GM19025 (cell line): Measurements from ENCODE around the gene YY1.
A peak's percentile ranks its signal among the peaks of the same experiment; 100 is the strongest.
"Not testable (repeated sequence)": the region's sequence is repeated elsewhere in the genome, so short reads cannot be mapped to it uniquely, and the experiment has no call there.

Experiments
- ATAC-seq: cut with Tn5 transposase; IDR thresholded peaks from one replicate; pipeline ENCODE4 v1.9.1; 2021; ENCODE audit warnings: mild to moderate bottlenecking, low read depth, moderate library complexity; ENCODE audit not compliant: unreplicated experiment

YY1 gene

DNA sequence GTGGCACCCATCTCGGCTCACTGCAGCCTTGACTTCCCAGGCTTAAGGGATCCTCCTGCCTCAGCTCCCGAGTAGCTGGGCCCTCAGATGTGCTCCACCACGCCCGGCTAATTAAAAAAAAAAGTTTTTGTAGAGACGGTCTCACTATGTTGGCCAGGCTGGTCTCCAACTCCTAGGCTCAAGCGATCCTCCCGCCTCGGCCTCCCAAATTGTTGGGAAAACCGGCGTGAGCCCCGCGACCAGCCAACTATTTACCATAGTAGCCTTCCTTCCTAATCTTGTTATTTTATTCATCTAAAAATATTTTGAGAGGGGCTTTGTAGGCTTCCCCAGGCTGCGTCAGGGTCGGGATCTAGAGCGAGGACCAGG lies 25.4 kb upstream of the YY1 start:
- ATAC-seq, result no peak

DNA sequence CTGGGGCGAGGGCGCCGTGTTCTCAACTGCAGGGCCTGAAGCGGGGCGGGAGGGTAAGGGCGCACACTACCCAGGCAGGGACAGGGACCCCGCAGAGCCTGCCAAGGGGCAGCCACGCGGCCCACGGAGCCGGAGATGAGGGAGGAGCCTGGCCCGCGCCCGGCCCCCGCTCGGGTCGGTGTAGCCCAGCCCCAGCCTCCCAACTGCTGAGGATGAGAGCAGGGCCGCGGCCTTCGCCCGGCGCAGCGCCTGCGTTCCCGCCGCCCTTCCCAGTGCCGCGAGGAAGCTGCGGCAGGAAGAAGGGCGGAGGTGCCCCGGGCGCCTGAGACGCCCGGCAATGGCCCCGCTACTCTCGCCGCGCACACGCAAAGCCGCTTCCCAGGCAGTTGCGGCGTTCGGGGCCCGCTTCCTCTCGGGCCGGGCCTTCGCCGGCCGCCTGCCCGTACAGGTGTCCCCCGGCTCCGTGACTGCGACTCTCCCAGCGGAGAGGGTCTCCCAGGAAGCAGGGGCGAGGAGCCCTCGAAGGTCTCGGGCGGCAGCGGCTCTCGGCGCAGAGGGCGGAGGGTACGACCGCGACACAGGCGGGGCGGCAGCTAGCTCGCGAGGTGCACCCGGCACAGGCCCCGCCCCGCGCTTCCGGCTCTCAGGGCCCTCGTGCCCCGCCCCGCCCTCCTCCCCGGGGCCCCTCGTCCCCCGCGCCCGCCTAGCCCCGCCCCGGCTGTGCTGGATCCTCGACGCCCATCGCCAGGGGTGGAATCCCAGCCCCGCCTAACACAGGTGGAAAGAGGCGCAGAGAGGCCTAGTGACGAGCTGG lies 24.8 kb upstream of the YY1 start:
- ATAC-seq, result peak; percentile 90

DNA sequence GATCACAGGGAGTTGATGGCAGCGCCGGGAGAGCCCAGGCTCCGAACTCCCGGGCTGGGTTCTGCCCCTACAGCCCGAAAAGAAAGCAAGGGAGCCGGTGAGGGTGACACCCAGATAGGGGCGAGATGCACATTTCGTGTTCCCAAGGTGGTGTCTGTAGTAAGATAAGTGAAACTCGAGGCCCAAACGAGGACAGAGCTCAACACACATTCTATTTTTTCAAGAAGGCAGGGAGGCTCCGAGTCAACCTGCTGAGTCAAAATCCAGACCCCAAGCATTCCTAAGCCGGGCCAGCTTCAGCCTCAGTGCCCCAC lies 24.2 kb upstream of the YY1 start:
- no peak for ATAC-seq

DNA sequence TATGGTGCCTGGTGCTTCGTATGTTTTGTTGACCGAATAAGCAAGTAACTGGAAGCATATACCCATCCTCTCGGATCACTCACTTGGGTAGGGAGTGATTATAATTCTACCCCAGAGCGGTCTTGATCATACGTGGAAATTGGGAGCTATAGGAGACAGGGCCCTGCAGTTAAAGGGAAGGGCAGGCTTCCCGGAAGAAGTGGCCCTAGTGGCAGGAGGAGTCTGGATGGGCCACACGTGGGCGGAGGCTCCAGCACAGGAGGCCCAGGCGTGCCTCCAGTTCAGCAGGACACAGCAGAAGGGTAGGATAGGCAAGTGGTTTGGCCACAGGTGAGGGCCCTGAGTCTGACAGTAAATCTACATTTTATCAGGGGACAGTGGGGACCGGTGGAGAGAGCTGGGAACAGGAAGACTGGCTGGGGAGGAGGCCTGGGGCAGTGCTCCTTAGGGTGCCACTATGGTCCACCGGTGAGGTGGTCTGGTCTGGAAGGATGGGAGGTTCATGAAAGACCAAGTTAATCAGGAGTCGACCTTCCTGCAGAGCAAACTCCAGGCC lies 23.5 kb upstream of the YY1 start:
- ATAC-seq, result no peak

DNA sequence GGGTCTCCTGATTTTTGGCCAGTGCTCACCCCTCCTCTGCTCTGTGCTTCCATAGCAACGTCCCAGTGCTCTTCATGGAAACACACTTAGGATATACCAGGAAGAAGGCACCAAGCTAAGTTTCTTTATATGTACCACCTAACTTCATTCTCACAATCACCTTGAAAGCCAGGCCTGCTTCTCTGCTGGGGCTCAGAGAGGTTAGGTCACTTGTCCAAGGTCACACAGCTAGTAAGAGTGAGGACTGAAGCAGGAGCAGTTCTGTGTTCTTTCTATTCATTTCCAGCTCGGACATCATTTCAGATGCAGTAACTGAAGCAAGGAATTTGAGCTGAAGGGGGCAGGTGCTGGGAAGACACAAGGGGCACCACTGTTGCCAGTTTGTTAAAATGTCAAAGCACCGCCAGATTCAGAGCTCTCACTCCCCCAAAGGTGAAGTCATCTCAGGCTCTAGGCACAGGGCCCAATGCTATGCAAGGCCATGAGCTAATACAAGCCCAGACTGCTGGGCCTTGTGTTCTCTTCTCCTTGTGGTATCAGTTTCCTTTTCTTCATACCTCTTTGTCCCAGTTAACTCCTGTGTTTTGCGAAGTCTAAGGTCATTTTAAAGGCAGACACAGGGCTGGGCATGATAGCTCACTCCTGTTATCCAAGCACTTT lies 19.7 kb upstream of the YY1 start:
- no peak for ATAC-seq

DNA sequence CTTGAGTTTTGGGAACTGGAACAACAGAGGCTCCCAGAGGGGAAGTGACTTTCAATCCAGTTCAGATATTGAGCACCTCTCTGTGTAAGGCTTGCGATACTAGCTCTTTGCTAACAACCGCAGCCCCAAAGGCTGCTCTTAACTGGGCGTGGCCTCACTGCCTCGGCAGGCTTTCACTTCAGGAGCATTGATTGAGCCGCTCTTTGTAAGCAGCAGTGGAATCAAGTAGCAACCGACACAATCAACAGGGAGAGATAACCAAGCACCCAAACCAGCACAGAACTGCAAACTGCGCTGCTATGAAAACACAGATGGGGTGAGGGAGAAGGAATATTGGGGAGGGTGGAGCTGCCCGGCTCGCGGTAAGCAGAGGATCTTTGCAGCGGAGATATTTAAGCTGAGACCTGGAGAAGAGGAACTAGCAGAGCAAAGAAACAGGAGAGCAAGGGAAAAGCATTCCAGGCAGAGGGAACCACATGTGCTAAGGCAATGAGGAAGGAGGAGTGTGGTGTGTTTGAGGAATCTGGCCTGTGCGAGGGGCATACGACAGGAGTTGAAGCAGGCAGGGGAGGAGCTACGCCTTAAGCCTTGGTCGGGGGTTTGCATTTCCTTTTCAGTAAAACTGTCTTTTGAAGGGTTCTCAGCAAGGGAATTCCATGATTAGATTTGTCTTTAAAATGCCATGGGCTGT lies 17.3 kb upstream of the YY1 start:
- ATAC-seq, result peak; percentile 91

DNA sequence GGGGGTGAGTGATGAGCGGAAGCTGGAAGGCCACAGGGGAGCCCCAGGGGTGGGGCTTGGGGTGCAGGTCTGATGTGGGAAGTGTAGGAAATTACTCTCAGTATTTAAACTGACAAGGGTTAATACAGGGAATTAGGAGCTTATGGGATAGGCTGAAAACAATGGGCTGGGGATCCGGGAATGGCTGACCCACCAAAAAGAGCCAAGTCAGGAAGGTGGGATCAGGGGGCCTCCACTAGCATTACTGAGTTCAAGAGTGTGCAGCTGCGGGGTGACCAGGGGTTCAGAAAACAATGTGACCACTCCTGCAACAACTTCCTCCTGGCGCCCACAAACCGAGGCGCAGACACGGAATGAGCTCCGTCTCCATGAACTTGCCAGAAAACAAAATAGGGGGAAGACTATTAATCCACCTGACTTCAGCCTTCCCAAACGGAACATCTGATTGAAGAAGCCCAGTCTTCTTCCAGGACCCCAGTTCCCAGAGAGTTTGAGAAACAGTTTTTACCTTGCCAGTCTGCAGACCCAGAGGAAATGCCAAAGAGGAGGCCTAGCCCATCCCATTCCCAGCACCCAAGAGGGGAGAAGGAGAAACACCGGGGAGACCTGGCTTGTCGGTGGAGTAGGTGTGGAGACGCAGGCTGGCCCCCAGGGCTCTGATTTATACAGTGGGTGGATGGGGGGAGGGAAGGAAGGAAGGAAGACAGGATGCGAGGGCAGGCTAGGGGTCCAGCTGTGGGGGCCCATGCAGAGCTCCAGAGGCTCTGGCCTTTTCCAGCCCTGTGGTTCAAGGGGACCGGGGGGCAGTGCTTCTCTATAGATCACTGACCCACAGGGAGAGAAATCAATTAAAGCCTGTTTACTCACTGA lies 16.5 kb upstream of the YY1 start:
- no peak for ATAC-seq

DNA sequence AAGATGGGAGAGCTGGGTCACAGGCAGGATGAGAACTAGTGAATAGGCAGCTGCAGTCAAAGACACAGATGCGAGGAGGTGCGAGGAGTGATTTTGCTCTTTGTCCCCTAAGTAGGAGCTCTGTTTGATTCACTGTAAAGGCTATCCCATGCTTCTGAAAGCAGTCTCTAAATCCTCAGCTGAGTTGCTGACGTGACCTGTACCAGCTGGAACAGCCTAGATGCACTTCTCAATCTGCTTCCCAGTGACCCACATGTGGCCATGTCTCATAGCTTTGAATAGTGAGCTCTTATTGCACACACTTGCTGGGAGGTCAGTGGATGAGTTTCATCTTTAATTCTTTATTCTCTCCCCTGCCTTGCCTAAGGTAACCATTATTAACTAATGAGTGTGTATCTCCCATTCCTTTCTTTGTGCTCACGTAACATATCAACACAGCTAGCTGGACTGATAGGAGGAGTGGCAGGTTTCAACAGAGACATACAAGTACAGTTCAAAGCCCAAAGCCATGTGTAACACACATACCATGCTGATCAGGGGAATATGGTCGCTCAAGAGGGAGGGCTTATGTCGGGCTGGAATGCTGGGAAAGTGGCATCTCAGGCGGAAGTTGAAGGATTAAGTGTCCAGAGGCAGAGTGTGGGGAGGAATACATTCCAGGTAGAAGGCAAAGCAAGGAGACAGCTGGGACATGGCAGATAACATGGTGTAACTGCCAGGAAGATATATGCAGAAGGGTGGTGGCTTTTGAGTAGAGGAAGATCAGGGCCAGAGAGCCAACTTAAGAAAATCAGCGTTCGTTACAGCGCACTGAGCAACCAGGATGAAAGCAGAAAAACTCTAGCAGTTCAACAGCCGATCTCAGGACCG lies 15.4 kb upstream of the YY1 start:
- ATAC-seq, result no peak

DNA sequence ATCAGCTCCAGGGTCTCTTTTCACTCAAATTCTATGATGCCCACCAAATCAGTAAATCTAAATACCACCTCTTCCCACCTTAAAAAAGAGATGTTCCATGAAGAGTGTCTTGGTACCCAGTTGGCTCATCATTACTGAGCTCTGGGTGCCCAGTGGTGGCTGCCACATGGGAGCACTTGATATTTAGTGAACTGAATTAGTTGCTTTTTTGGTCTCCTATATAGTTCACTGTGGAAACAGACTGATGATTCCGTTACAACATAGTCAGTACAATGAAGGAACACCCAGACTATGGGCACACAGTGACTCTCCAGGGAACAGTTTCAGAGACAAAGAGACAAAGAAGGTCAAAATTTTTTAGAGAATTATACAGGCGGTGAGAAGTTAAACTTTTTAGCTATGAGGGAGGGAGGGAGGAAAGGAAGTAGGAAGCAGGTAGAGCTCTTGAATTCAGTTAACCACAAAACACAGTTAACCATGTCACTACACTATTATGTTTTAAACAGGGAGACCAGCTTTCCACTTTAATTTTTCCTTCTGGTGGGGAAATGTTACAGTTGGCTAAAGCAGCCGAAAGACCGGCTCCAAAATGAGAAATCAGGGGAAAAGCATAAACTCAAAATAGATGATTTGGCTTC lies 14.6 kb upstream of the YY1 start:
- no peak for ATAC-seq

DNA sequence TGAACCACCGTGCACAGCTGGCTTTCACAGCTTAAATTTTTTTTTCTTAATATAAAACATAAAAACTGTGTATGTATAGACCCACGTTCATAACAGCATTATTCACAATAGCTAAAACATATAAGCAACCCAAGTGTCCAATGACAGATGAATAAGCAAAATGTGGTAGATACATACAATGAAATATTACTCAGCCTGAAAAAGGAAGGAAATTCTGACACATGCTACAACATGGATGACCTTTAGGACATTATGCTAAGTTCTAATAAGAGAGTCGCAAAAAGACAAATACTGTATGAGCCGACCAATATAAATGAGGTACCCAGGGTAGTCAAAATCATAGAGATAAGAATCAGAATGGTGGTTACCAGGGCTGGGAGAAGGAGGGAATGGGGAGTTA lies 13.8 kb upstream of the YY1 start:
- ATAC-seq, result no peak

DNA sequence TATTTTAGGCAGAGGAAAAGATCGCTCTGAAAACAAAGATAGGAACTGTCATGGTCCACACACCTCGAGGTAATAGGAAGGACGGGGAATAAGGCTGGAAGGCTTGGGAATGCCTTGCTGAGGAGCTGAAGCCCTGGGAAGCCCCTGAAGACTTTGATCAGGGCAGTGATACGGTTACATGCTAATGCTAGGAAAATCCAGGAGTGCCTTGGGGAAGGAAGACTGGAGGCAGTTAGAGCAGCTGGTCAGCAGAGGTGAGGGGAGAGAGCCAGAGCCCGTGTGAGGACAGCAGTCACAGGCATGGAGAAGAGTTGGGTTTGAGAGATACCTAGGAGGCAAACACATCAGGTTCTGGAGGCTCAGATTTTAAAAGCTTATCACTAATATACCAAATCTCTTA lies 8.6 kb upstream of the YY1 start:
- no peak for ATAC-seq

DNA sequence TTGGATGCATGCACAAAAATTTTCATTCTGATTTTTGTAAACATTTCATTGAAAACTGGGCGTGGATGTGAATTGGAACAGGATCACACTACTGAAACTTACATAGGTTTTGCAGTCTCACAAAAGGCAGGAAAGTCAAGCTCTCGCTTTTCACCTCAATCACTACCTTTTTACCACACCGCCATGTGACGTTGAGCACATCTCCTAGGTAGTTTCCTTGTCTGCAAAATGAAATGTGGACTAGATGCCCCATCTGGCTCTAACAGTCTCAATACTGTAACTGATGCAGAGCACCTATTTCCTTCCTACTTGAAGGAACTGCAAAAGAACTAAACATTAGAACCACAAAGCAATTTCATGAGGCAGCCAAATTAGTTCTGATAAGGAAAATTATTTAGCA lies 4.4 kb upstream of the YY1 start:
- ATAC-seq, result no peak

DNA sequence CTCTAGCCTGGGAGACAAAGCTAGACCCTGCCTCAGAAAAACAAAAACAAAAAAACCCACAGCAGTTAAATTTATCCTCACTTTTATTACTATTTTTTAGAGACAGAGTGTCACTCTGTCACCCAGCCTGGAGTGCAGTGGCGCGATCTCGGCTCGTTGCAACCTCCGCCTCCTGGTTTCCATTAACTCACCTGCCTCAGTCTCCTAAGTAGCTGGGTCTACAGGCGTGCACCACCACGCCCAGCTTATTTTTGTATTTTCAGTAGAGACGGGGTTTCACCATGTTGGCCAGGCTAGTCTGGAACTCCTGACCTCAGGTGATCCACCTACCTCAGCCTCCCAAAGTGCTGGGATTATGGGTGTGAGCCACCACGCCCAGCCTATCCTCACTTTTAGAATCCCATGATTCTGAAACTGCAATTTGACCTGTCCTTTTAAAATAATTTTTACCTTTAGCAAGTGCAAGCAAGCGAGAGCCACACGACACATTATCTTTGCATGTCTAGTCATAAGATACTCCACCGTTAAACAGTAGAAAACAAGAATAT lies 2.6 kb upstream of the YY1 start:
- not testable (repeated sequence) for ATAC-seq

DNA sequence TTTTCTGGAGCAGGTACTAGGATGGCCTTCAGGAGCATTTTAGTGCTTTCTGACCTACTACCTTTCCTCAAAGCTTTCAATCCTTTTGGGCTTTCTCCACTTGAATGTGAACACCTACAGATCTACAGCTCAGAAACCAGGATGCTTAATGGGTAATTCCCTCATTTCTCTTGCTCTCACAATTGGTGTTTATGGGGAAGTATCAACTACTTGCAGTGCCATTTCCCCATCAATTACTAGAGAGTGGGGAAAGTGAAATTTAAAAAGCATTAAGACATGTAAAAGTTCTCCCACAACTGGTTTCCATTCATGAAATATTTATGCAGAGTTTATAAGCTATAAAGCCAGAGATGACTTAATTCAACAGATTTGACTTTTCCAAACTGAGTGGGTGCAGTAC lies 2.1 kb upstream of the YY1 start:
- ATAC-seq, result no peak

DNA sequence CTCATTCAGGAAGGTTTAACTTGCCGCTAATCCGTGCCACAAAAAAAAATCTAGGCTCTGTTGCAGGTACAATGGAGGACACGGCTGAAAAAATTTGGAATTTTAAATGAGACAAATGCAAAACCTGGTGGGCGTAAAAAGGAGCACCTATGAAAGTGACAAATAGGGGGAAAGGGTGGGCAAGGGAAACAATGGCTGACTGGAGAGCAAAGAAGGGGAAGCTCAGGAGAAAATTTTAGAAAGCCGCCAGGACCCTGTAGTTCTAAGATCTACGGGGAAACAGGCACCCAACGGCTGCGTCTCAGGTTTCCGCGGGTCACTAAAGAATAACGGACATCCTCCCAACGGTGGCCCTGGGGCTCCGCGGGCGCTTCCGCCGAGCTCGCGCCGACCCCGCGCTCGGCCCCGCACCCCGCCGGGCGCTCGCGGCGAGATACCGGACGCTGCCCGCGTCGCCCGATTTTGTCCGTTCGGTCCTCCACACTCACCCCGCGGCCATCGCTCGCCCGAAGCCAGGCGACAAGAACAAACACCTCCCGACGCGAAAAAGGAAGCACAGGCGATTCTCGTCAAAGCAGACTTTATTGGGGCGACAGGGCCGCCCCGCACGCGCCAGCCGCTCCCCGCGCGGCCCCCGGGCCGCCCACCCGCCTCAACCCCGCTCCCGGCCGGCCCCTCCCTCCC lies 1.1 kb upstream of the YY1 start:
- peak; percentile 14 for ATAC-seq

DNA sequence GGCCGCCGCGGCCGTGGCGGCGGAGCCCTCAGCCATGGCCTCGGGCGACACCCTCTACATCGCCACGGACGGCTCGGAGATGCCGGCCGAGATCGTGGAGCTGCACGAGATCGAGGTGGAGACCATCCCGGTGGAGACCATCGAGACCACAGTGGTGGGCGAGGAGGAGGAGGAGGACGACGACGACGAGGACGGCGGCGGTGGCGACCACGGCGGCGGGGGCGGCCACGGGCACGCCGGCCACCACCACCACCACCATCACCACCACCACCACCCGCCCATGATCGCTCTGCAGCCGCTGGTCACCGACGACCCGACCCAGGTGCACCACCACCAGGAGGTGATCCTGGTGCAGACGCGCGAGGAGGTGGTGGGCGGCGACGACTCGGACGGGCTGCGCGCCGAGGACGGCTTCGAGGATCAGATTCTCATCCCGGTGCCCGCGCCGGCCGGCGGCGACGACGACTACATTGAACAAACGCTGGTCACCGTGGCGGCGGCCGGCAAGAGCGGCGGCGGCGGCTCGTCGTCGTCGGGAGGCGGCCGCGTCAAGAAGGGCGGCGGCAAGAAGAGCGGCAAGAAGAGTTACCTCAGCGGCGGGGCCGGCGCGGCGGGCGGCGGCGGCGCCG lies 381 bp downstream of the YY1 start:
- no peak for ATAC-seq

DNA sequence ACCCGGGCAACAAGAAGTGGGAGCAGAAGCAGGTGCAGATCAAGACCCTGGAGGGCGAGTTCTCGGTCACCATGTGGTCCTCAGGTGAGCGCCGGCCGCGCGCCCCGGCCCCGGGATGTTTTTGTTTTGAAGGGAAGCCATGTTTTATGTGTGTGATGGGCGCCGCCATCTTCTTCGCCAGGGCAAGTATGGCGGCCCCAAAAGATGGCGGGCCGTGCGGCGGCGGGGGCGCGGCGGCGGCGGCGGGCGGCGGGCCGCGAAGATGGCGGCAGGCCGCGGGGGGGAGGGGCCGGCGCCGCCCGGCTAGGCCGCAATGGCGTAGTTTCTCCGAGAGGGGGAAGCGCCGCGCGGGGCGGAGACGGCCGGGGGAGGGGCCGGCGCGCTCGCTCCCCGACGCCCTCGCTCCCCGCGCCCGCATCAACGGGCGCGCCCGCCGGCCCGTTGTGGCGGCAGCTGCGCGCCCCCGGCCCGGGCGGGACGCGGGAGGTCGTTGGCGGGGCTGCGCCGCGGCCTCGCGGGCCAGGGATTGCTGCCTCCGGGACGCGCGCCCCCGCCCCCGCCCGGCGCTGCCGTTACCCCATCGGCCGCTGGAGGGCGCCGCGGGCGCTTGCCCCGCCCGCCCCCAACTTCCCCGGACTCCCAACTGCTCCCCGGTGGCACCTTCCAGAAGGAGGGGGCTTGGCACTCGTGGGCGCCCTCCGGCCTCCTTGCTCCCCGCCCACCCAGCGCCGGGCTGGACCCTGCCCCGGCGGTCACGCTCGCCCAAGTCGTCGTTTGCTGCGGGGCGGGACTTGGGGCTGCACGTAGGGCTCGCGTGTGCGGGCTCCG lies 1.1 kb downstream of the YY1 start:
- peak; percentile 28 for ATAC-seq
